NCI-H526 (cell line): Measurements from ENCODE around the gene PBX3.

Experiments used
- DNase-seq, 2 experiments: peaks; one replicate each; lab custom pipeline; 2025; lab: John Stamatoyannopoulos, UW

PBX3 gene

DNA sequence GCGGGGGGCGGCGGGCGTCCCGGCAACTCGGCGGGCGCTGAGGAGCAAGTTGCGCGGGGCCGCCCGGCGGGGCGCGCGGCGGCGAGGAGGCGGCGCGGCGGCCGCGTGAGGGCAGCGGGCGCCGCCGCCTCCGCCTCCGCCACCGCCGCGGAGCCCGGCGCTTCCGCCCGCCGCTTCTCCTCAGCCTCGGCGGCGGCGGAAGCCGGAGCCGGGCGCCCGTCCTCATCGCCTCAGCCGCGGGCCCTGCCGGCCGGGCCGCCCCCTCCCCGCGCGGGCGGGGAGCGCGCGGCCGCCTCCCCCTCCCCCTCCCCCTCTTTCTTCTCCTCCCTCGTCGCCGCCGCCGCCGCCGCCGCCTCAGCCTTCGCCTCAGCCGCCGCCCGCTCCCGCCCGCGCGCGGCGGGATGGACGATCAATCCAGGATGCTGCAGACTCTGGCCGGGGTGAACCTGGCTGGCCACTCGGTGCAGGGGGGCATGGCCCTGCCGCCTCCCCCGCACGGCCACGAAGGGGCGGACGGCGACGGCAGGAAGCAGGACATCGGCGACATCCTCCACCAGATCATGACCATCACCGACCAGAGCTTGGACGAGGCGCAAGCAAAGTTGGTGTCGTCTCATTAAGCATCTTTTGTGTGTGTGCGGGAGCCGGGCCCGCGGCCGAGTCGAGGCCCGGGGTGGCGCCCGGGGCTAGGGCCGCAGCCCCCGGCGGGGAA is at the start of gene PBX3:
PBX3 (plus strand) TSS at position 321 of the 712 bp plus-strand sequence.
- DNase-seq: peak in 1 of 2 experiments; percentile 40

- no peak for DNase-seq
Measured at GRCh38 chr9:125699870-125700269, 47.3 kb upstream of the PBX3 start.

DNA sequence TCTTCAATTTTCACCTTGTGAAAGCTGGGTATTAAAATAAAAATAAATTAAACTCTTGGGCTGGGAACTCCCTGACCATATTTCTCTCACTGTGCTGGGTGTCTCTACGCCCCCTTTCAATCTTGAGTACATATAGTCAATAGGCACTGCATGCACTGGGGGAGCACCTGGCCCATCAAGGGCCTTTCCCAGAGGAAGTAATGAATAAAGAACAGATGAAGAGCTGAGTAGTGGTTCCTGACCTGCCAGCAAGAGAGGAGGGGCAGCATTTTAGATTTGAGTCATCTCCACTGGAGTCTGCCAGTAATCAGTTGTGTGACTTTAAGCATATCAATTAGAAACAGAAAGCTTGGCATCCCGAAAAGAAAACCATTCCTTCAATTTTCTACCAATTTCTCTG is 46.4 kb upstream of the PBX3 start:
- DNase-seq: no peak

DNA sequence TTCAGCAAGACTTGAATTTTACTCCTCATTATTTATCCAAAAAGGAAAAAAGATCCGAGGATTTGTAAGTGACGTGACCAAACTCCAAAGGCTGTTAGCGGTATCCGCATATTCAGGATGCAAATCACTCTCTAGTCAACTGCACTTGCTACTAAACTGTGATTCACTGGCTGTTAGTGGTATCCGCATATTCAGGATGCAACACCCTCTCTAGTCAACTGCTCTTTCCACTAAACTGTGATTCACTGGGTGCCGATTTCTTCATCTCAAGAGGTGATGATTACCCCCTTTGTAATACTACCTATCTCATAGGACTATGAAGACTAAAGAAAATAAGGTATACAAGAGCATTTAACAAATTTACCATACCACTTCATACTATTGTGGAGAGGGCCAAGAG is 45.8 kb upstream of the PBX3 start:
- DNase-seq: no peak

GRCh38 chr9:125703662-125704061 is 43.5 kb upstream of the PBX3 start:
- DNase-seq: no peak

GRCh38 chr9:125705893-125706292 is 41.3 kb upstream of the PBX3 start:
- no peak for DNase-seq

DNA sequence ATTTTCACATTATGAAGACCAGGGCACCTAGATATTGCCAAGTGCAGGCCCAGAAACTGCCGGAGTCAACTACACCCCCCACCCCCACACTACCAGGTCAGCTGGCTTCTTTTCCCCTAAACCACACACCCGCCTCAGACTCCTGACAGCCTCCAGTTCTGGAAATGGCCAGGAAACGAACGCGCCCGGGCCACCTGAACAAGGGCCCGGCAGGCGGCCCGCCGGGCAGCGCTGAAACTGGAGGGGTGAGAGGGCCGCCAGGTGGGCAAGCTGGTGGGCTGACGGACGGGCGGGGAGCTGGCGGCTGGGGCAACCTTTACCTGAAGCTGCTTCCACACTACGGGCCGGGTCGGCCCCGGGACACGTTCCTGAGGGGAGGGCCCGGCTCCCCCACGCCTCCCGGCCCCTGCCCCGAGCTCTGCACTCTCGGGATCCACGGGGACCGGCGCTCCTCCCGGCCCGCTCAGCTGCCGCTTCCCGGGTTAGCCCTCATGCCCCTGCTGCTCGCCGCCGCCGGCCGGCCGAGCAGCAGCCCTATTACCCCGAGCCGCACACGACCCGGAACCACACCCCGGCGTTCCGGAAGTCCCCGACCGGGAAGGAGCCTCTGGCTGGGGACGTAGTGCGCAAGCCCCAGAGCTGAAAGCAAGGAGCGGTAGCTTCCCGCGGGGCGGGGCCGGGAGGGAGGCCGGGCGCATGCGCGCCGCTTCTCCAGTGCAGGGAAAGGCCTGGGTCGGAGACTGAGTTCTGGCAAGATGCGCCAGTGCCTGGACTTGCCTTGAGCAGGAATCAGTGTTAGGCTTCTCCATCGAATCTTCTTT is 40.3 kb upstream of the PBX3 start, which contains the start of gene MAPKAP1:
MAPKAP1 (minus strand) TSS at position 558 of the 821 bp plus-strand sequence. CDS start 34,634 bp downstream, outside the sequence.
- peak; percentile 82 to 93 for DNase-seq

DNA sequence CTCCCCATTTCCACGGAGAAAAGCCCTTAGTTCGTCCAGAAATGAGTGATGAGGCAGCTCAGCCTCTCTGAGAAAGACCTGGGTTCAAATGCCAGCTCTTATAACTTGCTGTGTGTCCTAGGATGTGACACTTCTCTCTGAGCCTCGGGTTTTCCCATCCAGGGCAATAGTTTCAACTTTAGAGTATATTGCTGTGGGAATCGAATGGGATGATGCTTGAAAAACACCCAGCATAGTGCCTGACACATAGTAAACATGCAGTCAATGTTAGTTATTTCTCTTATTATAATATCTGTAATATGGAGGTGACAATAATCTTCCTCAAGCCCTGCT is 39.7 kb upstream of the PBX3 start:
- no peak for DNase-seq

DNA sequence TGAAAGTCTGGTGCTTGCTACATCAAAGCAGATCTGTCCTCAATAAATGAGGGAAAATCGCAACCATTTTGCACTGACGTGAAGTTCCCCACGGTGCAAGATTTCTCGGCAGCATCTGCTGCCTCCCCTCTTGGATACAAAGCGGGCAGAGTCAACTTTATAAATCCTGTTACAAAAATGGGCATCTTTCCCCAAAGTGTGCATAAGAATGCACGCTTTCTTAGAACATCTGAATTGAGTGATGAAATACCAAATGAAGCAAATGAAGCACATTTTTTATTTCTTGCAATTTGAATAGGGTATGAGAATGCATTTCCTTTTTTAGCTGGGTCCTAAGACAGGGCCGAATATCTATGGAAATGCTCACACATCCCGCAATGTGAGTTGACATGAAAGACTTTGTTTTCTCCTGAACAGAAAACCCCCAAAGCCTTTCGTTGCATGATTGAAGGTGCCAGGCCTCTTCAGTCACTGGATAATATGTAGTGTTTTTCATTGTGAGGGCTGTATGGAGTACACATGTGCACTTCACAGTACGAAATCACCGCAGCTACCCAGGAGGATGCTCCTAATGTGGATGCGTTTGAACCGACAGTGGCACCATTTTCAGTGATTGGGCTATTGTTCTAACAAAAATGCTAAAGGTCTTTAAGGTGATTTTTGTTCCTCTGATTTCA is 20.6 kb upstream of the PBX3 start:
- no peak for DNase-seq

- DNase-seq: no peak
Measured at GRCh38 chr9:125730168-125730567, 17.0 kb upstream of the PBX3 start.

DNA sequence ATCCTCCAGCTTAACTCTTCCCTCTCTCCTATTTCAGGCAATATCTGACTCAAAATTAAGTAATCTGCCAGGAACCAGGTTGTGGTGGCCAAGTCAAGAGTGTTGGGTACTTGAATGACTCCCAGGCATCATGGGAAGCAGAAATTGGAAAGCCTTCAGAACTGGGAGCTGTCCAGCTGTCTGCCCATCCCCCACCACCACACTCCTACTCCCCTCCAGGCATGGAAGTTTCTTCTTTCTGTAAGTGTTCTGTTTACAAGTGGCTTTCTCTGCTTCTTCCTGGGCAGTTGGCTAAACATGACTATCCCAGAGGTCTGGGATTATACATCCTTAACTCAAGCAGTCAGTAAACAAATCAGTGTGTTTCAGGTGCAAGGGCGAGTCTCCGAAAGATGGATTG is 14.6 kb upstream of the PBX3 start:
- no peak for DNase-seq

GRCh38 chr9:125739436-125739835 is 7.7 kb upstream of the PBX3 start:
- DNase-seq: no peak

DNA sequence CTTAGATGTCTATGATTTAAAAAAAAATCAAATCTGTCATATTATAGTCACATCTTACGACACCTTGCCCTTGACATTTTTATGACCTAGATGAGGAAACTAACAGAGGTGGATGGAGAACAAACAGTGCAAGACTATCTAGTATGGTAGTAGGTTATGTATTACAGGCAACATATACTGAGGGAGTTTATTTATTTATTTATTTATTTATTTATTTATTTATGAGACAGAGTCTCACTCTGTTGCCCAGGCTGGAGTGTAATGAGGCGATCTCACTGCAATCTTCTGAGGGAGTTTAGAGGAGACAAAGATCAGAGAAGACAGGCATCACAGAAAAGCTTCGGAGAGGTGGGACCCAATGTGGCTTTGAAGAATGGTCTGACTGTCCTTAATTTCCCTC is 4.5 kb upstream of the PBX3 start:
- DNase-seq: no peak

GRCh38 chr9:125743682-125744428 is 3.3 kb upstream of the PBX3 start:
- no peak for DNase-seq

- no peak for DNase-seq
Measured at GRCh38 chr9:125744616-125745015, 2.6 kb upstream of the PBX3 start.

GRCh38 chr9:125745018-125745417 is 2.2 kb upstream of the PBX3 start:
- no peak for DNase-seq

DNA sequence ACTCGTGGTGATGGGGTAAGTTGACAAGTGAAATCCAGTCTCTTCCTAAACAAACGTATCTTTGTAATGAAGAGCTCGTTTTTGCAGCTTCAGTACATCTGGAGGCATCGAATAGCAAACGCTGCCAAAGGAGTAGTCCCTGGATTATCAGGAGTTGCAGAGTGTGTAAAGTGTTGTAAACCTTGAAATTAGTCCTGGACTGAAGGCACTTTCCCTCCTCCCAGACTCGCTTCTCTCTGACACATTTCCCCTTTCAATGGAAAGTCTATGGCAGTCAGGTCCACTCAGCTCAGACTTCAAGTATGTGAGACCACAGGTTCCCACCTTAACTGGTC is 1.5 kb upstream of the PBX3 start:
- no peak for DNase-seq

DNA sequence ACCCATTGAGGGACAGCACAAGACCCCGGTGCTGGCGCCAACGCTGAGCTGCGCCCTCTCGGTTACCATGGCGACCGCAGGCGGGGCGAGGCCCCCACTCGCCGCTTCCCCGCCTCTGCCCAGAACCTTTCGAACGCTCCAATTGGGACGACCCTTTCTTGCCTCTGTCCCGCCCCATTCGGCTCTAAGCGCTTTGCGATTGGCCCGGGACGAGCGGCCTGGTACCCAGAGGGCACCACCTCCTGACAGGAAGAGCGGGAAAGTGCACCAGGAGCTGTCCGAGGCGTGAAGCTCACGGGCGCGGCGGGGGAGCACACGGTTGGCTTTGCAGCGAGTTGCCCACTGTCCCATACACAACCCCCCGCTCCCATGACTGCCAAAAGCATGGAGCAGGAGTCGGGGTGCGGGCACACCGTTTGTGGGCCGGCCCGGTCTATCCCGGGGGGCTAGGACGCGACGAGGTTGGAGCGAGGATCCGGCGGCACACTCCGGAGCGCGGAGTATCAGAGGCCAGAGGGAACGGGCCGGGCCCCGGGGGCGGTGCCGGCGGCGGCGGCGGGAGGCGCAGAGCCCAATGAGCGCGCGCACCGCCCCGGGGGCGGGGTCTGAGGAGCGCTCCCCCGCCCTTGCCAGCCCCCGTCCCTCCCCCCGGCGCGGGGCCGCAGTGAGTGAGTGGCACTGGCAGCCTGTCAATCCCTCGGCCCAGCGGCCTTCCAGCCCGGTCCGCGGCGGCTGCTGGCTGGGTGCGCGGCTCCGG is 978 bp upstream of the PBX3 start:
- DNase-seq: peak; percentile 68 to 90

DNA sequence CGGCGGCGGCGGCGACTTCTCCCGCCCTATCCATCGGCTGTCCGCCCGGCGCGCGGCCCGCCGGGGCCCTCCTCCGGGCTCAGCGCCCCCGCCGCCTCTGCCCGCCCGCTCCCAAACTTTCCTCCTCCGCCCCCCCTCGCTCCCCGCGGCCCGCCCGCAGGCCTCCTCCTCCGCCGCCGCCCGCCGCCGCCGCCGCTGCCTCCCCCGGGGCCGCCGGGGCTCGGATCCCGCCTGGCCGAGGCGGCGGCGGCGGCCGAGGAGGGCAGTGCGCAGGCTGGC is 460 bp upstream of the PBX3 start:
- no peak for DNase-seq

- peak in 1 of 2 experiments; percentile 31 for DNase-seq
Measured at GRCh38 chr9:125747765-125748445, 732 bp downstream of the PBX3 start.

DNA sequence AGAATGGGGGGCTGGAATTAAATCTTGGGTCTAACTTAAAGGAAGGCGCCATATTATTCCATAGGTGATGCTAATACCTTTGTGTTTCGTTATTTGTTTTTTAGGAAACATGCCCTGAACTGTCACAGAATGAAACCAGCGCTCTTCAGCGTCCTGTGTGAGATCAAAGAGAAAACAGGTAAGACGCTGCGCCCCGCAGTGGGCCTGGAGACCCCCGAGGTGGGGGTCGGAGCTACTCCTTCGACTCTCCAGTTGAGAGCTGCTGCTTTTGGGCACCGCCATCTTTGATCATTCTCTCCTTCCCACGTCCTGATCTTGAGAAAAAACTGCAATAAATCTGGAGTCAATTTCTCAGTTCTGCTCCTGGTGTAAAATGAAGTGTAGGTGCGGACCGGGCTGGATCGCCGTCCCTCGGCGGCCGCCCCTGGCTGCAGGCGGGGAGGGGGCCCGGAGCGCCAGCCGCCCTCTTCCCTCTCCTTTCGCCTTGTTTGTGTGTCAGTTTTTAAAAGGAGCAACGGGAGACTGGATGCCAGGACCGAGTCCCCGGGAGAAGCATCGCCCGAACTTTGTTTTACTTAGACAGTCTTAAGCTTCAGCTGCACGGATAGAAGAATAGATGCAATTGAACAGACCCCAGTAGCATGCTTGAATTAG is 1.4 kb downstream of the PBX3 start:
- no peak for DNase-seq
